RWPE2 (cell line): ENCODE results near the gene ISM1.

ENCODE experiments used
- ATAC-seq: fragments of 200-7000 bp; cut with Tn5 transposase; 3 replicates; pipeline ENCODE4 v1.9.1; 2021; ENCODE audit warnings: low read depth
- DNase-seq: peaks from one replicate; pipeline ENCODE4 v3.0.0-alpha.2; 2020; ENCODE audit warnings: low spot score
- H3K27ac ChIP-seq: fragments of 450-650 bp; 2 replicates; pipeline ENCODE4 v1.5.1; 2017; ENCODE audit warnings: mild to moderate bottlenecking; ENCODE audit not compliant: poor library complexity, severe bottlenecking
- H3K27me3 ChIP-seq: fragments of 250-450 bp; sonication (Bioruptor Pico); 2 replicates; pipeline ENCODE4 v1.5.1; 2021; ENCODE audit warnings: mild to moderate bottlenecking, moderate library complexity; ENCODE audit not compliant: insufficient read depth, poor library complexity, severe bottlenecking
- H3K36me3 ChIP-seq: fragments of 250-450 bp; sonication (Bioruptor Pico); 2 replicates; pipeline ENCODE4 v1.5.1; 2020; ENCODE audit warnings: low read depth, mild to moderate bottlenecking, moderate library complexity
- H3K4me1 ChIP-seq: fragments of 250-450 bp; sonication (Bioruptor Pico); 2 replicates; pipeline ENCODE4 v1.5.1; 2021; ENCODE audit warnings: mild to moderate bottlenecking, moderate library complexity; ENCODE audit not compliant: insufficient read depth, poor library complexity, severe bottlenecking
- H3K4me3 ChIP-seq: fragments of 250-450 bp; sonication (Bioruptor Pico); 2 replicates; pipeline ENCODE4 v1.5.1; 2021; ENCODE audit warnings: mild to moderate bottlenecking, moderate library complexity; ENCODE audit not compliant: severe bottlenecking
- H3K9me3 ChIP-seq: fragments of 250-450 bp; sonication (Bioruptor Pico); 2 replicates; pipeline ENCODE4 v1.5.1; 2021; ENCODE audit warnings: mild to moderate bottlenecking, moderate library complexity; ENCODE audit not compliant: severe bottlenecking
- TF ChIP-seq, protein P1 (sequence below): fragments of 450-650 bp; IDR thresholded peaks from one replicate; pipeline ENCODE4 v1.5.1; 2017; ENCODE audit warnings: mild to moderate bottlenecking, moderate library complexity; ENCODE audit not compliant: poor library complexity, severe bottlenecking

ISM1 gene

DNA sequence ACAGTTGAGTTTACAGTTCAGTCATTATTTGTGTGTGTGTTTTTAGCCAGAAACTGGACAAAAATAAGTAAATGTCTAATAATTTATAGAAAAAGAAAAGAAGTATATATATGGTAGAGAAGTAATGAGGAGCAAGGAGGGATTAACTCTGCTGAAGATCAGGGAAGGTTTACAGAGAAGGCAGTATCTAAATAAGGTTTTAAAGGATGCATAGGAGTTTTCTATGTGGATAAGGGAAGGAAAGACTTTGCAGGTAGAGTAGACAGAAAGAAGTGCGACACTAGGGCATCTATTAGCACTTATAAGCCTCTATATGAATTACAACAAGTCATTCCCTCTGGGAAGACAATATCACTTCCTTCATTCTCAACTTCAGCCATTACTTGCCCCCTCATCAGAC is 34.3 kb downstream of the ISM1 start:
- no peak overlapping the region for H3K4me3 ChIP-seq
- H3K36me3 ChIP-seq: no peaks in the 10 kb centered on the region
- ATAC-seq (no peak), DNase-seq (no peak)
- H3K4me1 ChIP-seq: no peaks in the 10 kb centered on the region
- no peaks in the 10 kb centered on the region for H3K9me3 ChIP-seq
- TF ChIP-seq, protein P1, sequence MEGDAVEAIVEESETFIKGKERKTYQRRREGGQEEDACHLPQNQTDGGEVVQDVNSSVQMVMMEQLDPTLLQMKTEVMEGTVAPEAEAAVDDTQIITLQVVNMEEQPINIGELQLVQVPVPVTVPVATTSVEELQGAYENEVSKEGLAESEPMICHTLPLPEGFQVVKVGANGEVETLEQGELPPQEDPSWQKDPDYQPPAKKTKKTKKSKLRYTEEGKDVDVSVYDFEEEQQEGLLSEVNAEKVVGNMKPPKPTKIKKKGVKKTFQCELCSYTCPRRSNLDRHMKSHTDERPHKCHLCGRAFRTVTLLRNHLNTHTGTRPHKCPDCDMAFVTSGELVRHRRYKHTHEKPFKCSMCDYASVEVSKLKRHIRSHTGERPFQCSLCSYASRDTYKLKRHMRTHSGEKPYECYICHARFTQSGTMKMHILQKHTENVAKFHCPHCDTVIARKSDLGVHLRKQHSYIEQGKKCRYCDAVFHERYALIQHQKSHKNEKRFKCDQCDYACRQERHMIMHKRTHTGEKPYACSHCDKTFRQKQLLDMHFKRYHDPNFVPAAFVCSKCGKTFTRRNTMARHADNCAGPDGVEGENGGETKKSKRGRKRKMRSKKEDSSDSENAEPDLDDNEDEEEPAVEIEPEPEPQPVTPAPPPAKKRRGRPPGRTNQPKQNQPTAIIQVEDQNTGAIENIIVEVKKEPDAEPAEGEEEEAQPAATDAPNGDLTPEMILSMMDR: no peak
- H3K27ac ChIP-seq: no peak overlapping the region
- no peaks in the 10 kb centered on the region for H3K27me3 ChIP-seq

DNA sequence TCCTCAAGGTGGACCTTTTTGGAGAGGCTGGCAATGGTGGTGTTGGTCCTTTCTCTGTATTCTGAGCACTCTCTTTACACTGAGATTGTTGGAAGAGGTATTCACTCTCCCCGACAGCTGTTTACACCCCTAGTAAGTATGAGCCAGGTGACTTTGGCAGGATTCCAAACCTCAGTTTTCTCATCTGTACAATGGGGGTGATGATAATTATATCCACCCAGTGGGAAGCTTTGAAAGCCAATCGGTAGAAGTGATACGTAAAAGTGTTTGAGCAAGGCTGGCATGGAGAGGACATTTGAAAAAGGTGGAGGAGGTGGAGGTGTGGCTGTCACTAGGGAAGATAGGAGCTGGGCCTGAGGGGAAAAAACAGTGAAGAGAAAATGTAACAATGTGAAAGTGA is 35.5 kb downstream of the ISM1 start:
- Histone ChIP-seq H3K36me3 (no peaks in the 10 kb centered on the region), H3K9me3 (no peaks in the 10 kb centered on the region), H3K4me1 (no peaks in the 10 kb centered on the region), H3K4me3 (no peak overlapping the region), H3K27me3 (no peaks in the 10 kb centered on the region), H3K27ac (no peak overlapping the region)
- TF ChIP-seq, protein P1: no peak
- ATAC-seq: no peak
- no peak for DNase-seq

DNA sequence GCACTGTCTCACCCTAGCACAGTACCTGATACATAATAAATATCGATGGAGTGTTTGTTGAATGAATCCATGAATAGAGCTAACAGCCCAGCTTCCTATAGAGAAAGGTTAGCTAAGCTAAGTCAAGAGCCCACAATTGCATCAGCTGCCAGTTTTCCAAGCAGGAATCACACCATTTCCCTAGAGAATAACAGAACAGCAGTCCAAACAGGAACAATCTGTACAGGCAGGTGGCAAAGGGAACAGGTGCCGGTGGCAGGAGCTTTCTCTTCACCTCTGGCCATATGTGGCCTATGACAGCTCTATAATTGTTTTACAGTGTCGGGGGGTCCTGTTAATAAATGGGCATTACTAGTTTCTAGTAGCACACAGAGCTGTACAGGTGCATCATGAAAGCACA is 38.8 kb downstream of the ISM1 start:
- Histone ChIP-seq H3K4me3 (no peak overlapping the region), H3K27me3 (no peaks in the 10 kb centered on the region), H3K36me3 (no peaks in the 10 kb centered on the region), H3K9me3 (no peaks in the 10 kb centered on the region), H3K27ac (no peak overlapping the region), H3K4me1 (no peaks in the 10 kb centered on the region)
- no peak for DNase-seq
- TF ChIP-seq, protein P1: no peak
- no peak for ATAC-seq

DNA sequence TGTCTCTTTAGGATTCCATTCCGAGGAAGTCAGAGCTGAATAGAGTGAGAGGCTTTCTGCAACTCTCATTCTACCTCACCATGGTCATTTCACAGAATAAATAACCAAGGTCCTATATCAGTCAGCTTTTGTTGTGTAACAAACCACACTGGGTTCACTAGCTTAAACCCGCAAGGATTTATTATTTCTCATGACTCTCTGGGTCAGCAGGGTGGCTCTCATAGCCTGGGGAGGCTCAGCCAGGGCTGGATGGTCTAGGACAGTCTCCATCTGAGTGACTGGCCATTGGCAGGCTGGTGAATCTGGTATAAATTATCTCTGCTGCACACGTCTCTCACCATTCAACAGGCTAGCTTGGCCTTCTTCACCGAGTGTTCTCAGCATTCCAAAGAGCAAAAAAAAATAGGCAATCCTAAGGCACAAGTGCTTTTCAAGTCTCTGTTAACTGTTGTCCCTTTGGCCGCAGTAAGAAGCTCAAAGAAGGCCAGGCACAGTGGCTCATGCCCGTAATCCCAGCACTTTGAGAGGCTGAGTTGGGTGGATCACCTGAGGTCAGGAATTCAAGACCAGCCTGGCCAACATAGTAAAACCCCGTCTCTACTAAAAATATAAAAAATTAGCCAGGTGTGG is 39.7 kb downstream of the ISM1 start:
- no peak for ATAC-seq
- Histone ChIP-seq H3K4me3 (no peak overlapping the region), H3K9me3 (no peaks in the 10 kb centered on the region), H3K27me3 (no peaks in the 10 kb centered on the region), H3K27ac (no peak overlapping the region), H3K4me1 (no peaks in the 10 kb centered on the region), H3K36me3 (no peaks in the 10 kb centered on the region)
- TF ChIP-seq, protein P1: no peak
- no peak for DNase-seq

DNA sequence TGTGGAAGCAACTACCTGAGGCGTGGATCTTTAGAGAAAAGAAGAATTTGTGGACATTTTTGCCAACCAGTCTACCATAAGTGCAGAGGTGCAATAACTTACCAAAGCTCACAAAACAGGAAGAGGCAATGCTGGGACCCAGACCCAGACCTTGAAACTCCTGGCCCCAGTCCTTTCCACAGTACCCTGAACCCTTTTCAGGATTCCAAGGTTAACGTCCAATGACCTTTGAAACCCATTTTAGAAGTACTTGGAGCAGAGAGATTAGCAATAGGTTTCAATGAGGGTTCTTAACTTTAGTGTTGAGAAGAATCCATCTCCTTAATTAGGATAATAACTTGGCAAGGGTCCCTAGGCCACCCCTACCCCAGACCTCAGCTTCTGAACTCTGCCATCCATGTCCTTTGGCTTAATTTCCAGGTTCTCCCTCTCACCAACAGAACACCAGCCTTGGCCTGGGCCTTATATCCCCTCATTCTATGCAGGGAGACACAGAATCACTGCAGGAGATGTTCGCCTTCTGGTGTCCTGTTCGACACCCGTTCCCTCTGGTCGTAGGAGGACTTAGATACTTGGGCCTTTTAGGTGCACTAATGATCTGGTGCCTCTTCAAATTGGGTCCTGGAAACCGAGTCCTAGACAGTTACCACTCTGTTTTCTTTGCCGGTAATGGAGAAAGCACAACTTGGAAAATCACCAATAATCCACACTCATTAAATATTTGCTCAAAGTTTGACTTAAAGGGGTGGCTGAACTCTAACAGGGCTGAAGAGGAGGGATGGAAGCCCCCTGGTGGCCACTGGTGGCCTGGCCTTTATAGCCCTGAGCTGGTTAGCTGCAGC is 40.6 kb downstream of the ISM1 start:
- Histone ChIP-seq H3K27ac (no peak overlapping the region), H3K36me3 (no peaks in the 10 kb centered on the region), H3K9me3 (no peaks in the 10 kb centered on the region), H3K4me3 (no peak overlapping the region), H3K4me1 (no peaks in the 10 kb centered on the region), H3K27me3 (no peaks in the 10 kb centered on the region)
- TF ChIP-seq, protein P1: peak; percentile 81
- DNase-seq (no peak), ATAC-seq (peak; percentile 88)
